ENCODE results near the gene ZNF592. TPM values are rescaled to one million over a fixed set of nuclear protein-coding genes. Genes with fewer than 3 reads are reported as not detected.

Gene ZNF592
- total RNA-seq, 1 experiment from 2014 or later, result 34.6 TPM

DNA sequence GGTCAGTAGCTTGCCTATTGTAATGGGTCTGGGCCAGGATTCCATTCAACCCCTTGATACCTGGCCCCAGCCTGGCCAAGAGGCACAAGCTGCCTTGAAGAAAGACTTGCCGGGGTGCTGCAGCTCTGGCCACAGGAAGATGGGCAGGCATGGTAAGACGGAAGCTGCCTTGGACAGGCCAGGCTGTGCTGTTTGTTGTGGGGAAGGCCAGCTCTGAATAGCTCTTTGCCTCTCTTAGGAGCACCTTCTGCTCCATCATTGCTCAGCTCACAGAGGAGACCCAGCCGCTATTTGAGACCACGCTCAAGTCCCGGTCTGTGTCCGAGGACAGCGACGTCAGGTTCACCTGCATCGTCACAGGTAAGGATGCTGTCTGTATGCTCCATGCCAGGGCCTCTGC lies 78.9 kb downstream of the ZNF592 start:
- no peak overlapping the region for H3K18ac ChIP-seq (ENCODE audit: insufficient read length, low read depth, low read length)
- no peak overlapping the region for H3K9ac ChIP-seq (ENCODE audit: extremely low read depth, insufficient read length, low read length)
- no peak overlapping the region for H3K4me2 ChIP-seq (ENCODE audit: insufficient read depth, insufficient read length, low read length)
- no peaks in the 10 kb centered on the region for H3K23me2 ChIP-seq (ENCODE audit: insufficient read length, low read depth, low read length, poor library complexity, severe bottlenecking)
- H2BK5ac ChIP-seq (ENCODE audit: insufficient read length, low read length), result no peak overlapping the region
- Mint-ChIP-seq H3K9me3 (no peaks in the 10 kb centered on the region), H3K36me3 (ENCODE audit: insufficient read depth in 1 of 3, low read depth in 3 of 3) (peaks cover 0 to 33% (median under 1%) of the 10 kb centered on the region in 3 experiments; a peak in 4 of 7 replicates), H3K27ac (no peak overlapping the region), H3K27me3 (ENCODE audit: low read depth) (no peaks in the 10 kb centered on the region), H3K4me3 (no peak overlapping the region), H3K4me1 (peaks cover 19 to 26% of the 10 kb centered on the region in 2 experiments)
- no peak overlapping the region for H3K4ac ChIP-seq (ENCODE audit: low read depth, low read length)
- H3K23ac ChIP-seq (ENCODE audit: insufficient read length, low read depth, low read length), result no peak overlapping the region
- H3K27me3 ChIP-seq (ENCODE audit: insufficient read depth, low read length), result no peaks in the 10 kb centered on the region
- H2BK120ac ChIP-seq (ENCODE audit: low read depth, low read length, poor library complexity, severe bottlenecking), result no peak overlapping the region
- H3K56ac ChIP-seq (ENCODE audit: insufficient read length, low read depth, low read length), result no peak overlapping the region
- no peaks in the 10 kb centered on the region for H4K20me1 ChIP-seq (ENCODE audit: control insufficient read depth, insufficient read depth, insufficient read length)
- no peak overlapping the region for H4K91ac ChIP-seq (ENCODE audit: insufficient read length, low read depth, low read length)
- no peak overlapping the region for H2BK15ac ChIP-seq (ENCODE audit: low read depth, low read length)
- no peak for DNase-seq
- H4K8ac ChIP-seq (replicated peaks; ENCODE audit: insufficient read length, low read depth, low read length), result no peak overlapping the region
- no peak overlapping the region for H2AK5ac ChIP-seq (ENCODE audit: insufficient read length, low read length)
- no peak overlapping the region for H3K14ac ChIP-seq (ENCODE audit: insufficient read depth, low read length)
- H2BK12ac ChIP-seq (ENCODE audit: insufficient read length, low read depth, low read length), result no peak overlapping the region
- no peaks in the 10 kb centered on the region for H3K79me2 ChIP-seq (ENCODE audit: insufficient read depth, low read length)
- no peaks in the 10 kb centered on the region for H3K79me1 ChIP-seq (ENCODE audit: insufficient read depth, low read depth, low read length, poor library complexity, severe bottlenecking)
- no peak overlapping the region for H4K5ac ChIP-seq (ENCODE audit: insufficient read length, low read depth, low read length)
- WGBS (ENCODE audit: extremely low coverage, insufficient read length, low lambda C conversion rate), result no CpG with 5 or more reads among the region's 9 CpGs
- no peaks in the 10 kb centered on the region for H3K9me3 ChIP-seq (ENCODE audit: control insufficient read depth, low read depth, low read length)
- H3K4me1 ChIP-seq (ENCODE audit: insufficient read depth, low read length), result no peaks in the 10 kb centered on the region
- H2AFZ ChIP-seq (ENCODE audit: low read length), result no peak overlapping the region
- H3T11ph ChIP-seq (ENCODE audit: low read length), result no peak overlapping the region
- TF ChIP-seq, protein P1, sequence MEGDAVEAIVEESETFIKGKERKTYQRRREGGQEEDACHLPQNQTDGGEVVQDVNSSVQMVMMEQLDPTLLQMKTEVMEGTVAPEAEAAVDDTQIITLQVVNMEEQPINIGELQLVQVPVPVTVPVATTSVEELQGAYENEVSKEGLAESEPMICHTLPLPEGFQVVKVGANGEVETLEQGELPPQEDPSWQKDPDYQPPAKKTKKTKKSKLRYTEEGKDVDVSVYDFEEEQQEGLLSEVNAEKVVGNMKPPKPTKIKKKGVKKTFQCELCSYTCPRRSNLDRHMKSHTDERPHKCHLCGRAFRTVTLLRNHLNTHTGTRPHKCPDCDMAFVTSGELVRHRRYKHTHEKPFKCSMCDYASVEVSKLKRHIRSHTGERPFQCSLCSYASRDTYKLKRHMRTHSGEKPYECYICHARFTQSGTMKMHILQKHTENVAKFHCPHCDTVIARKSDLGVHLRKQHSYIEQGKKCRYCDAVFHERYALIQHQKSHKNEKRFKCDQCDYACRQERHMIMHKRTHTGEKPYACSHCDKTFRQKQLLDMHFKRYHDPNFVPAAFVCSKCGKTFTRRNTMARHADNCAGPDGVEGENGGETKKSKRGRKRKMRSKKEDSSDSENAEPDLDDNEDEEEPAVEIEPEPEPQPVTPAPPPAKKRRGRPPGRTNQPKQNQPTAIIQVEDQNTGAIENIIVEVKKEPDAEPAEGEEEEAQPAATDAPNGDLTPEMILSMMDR (conservative IDR thresholded peaks at IDR 0.05), result no peak
- H2BK20ac ChIP-seq (ENCODE audit: low read depth, low read length, poor library complexity, severe bottlenecking), result no peak overlapping the region
- no peak overlapping the region for H3K27ac ChIP-seq (ENCODE audit: insufficient read length, low read depth, low read length)

Data from H9 (cell line).